Measurements from ENCODE around the gene SMARCB1. TPM values are rescaled to one million over a fixed set of nuclear protein-coding genes. Genes with fewer than 3 reads are reported as not detected.

Gene SMARCB1
- total and polyA plus RNA-seq, 10 donors: 64.2 to 166 (median 85.8) TPM

GRCh38 chr22:23791738-23792645 lies 5.2 kb downstream of the SMARCB1 start:
- H3K4me1 ChIP-seq: peaks cover 18 to 56% (median 34%) of the 10 kb centered on the region in 6 donors
- TF ChIP-seq POLR2AphosphoS5 (IDR thresholded peaks at IDR 0.05) (no peak), CTCF (IDR thresholded peaks at IDR 0.05 in 8 of 11, conservative IDR thresholded peaks at IDR 0.05 in 3 of 11) (no peak), POLR2A (IDR thresholded peaks at IDR 0.05) (no peak)
- no peaks in the 10 kb centered on the region for H3K27me3 ChIP-seq (replicated peaks in 1 of 7)
- H3K27ac ChIP-seq: no peak overlapping the region
- H3K4me3 ChIP-seq: no peak overlapping the region
- peaks cover 0 to 80% (median 53%) of the 10 kb centered on the region in 6 donors for H3K36me3 ChIP-seq
- intact Hi-C loops (cut with DNase I; ENCODE audit: low total_unique reads): no loop called here
- 86 to 91% (median 88%) methylated on average over 17 to 25 of the region's 25 CpGs for WGBS, 5 donors
- no peaks in the 10 kb centered on the region for H3K9me3 ChIP-seq
- peak; percentile 58 for DNase-seq

GRCh38 chr22:23793326-23793725 lies 6.6 kb downstream of the SMARCB1 start:
- H3K27ac ChIP-seq: no peak overlapping the region
- TF ChIP-seq CTCF (IDR thresholded peaks at IDR 0.05 in 8 of 11, conservative IDR thresholded peaks at IDR 0.05 in 3 of 11) (no peak), POLR2AphosphoS5 (IDR thresholded peaks at IDR 0.05) (no peak), POLR2A (IDR thresholded peaks at IDR 0.05) (no peak)
- peaks cover 0 to 94% (median 58%) of the 10 kb centered on the region in 6 donors for H3K36me3 ChIP-seq
- H3K27me3 ChIP-seq (replicated peaks in 1 of 7): no peaks in the 10 kb centered on the region
- DNase-seq: peak; percentile 53
- no peak overlapping the region for H3K4me3 ChIP-seq
- H3K9me3 ChIP-seq: no peaks in the 10 kb centered on the region
- intact Hi-C loops (cut with DNase I; ENCODE audit: low total_unique reads): no loop called here
- 86 to 94% (median 90%) methylated on average over 6 to 8 of the region's 8 CpGs for WGBS, 5 donors
- H3K4me1 ChIP-seq: peaks cover 11 to 48% (median 25%) of the 10 kb centered on the region in 6 donors

- Histone ChIP-seq H3K9me3 (no peaks in the 10 kb centered on the region), H3K36me3 (peaks cover 0 to 100% (median 76%) of the 10 kb centered on the region in 6 donors), H3K4me3 (no peak overlapping the region), H3K27me3 (replicated peaks in 1 of 7) (no peaks in the 10 kb centered on the region), H3K4me1 (peaks cover 0 to 47% (median 22%) of the 10 kb centered on the region in 6 donors), H3K27ac (no peak overlapping the region)
- WGBS, 5 donors: 74 to 86% (median 79%) methylated on average over 5 of the region's 5 CpGs
- no peak for DNase-seq
- TF ChIP-seq CTCF (IDR thresholded peaks at IDR 0.05 in 8 of 11, conservative IDR thresholded peaks at IDR 0.05 in 3 of 11): no peak
- TF ChIP-seq POLR2A (IDR thresholded peaks at IDR 0.05): no peak
- TF ChIP-seq POLR2AphosphoS5 (IDR thresholded peaks at IDR 0.05): no peak
- intact Hi-C loops (cut with DNase I; ENCODE audit: low total_unique reads): no loop called here
These were observed 9.7 kb downstream of the SMARCB1 start for GRCh38 chr22:23796461-23796860.
